ENCODE measurements around the gene RGS9BP.
"Not testable (repeated sequence)": the region's sequence is repeated elsewhere in the genome, so short reads cannot be mapped to it uniquely, and the experiment has no call there.

- not testable (repeated sequence) for TF ChIP-seq CC2D1A (CRISPR knock-in tag; IDR thresholded peaks at IDR 0.05); ZNF766 (CRISPR knock-in tag; IDR thresholded peaks at IDR 0.05; ENCODE audit: borderline replicate concordance); ZBTB7A (CRISPR knock-in tag; IDR thresholded peaks at IDR 0.05); CBX1 (IDR thresholded peaks at IDR 0.05; ENCODE audit: low read depth); BCLAF1 (IDR thresholded peaks at IDR 0.05); CEBPB (IDR thresholded peaks at IDR 0.05; ENCODE audit: borderline replicate concordance, low read depth, low read length); KLF6 (CRISPR knock-in tag; IDR thresholded peaks at IDR 0.05)
- TF ChIP-seq, protein P1, sequence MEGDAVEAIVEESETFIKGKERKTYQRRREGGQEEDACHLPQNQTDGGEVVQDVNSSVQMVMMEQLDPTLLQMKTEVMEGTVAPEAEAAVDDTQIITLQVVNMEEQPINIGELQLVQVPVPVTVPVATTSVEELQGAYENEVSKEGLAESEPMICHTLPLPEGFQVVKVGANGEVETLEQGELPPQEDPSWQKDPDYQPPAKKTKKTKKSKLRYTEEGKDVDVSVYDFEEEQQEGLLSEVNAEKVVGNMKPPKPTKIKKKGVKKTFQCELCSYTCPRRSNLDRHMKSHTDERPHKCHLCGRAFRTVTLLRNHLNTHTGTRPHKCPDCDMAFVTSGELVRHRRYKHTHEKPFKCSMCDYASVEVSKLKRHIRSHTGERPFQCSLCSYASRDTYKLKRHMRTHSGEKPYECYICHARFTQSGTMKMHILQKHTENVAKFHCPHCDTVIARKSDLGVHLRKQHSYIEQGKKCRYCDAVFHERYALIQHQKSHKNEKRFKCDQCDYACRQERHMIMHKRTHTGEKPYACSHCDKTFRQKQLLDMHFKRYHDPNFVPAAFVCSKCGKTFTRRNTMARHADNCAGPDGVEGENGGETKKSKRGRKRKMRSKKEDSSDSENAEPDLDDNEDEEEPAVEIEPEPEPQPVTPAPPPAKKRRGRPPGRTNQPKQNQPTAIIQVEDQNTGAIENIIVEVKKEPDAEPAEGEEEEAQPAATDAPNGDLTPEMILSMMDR (CRISPR knock-in tag; IDR thresholded peaks at IDR 0.05), result not testable (repeated sequence)
- TF ChIP-seq, protein P2, sequence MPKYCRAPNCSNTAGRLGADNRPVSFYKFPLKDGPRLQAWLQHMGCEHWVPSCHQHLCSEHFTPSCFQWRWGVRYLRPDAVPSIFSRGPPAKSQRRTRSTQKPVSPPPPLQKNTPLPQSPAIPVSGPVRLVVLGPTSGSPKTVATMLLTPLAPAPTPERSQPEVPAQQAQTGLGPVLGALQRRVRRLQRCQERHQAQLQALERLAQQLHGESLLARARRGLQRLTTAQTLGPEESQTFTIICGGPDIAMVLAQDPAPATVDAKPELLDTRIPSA (CRISPR knock-in tag; IDR thresholded peaks at IDR 0.05; ENCODE audit: borderline replicate concordance), result not testable (repeated sequence)
Measured at GRCh38 chr19:32652331-32652730, 23.3 kb upstream of the RGS9BP start.

Measured in HepG2 (cell line).